ENCODE data around the gene EIF4G3.
"Not testable (repeated sequence)": the region's sequence is repeated elsewhere in the genome, so short reads cannot be mapped to it uniquely, and the experiment has no call there.

Gene EIF4G3

DNA sequence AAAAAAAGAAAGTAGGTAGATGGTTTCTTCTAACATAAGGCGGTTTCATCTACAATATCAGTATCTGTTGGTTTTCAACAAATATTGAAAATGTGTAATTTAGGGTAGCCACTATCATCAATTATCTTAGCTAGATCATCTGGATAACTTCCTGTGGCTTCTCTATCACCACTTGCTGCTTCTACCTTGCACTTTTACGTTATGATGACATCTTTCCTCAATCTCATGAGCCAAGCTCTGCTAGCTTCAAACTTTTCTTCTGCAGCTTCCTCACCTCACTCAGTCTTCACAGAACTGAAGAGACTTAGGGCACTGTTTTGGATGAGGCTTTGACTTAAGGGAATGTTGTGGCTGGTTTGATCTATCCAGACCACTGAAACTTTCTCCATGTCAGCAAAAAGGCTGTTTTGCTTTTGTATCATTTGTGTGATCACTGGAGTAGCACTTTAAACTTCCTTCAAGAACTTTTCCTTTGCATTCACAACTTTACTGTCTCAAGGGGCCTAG lies 244.7 kb downstream of the EIF4G3 start:
- no peak for DNase-seq

DNA sequence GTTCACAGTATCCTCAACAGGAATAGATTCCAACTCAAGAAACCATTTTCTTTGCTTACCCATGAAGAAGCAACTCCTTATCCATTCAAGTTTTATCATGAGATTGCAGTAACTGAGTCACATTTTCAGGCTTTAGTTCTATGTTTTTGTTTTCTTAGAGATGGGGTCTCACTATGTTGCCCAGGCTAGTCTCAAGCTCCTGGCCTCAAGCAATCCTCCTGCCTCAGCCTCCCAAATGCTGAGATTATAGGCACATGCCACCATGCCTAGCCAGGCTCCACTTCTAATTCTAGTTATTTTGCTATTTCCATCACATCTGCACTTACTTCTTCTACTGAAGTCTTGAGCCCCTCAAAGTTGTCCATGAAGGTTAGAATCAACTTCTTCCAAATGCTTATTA lies 246.3 kb downstream of the EIF4G3 start:
- no peak for DNase-seq

GRCh38 chr1:20928146-20928545 lies 248.6 kb downstream of the EIF4G3 start:
- DNase-seq, result no peak

DNA sequence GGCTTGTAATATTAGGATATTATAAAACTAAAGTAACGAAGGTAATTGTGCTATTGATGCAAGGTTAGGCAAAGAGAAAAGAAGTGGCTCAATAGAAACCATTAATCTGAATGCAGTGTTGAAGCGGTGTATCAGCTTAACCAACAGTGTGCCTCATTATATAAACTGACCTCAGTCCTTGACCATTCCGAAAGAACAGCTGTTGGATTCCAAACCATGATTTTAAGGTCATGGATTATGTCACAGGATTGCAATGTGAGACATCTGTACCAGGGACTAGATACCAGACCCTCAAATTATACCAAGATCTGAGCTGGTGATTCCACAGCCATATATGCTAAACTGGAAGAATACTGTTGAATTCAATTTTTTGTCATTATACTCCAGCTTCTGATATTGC lies 255.4 kb downstream of the EIF4G3 start:
- DNase-seq, result no peak

DNA sequence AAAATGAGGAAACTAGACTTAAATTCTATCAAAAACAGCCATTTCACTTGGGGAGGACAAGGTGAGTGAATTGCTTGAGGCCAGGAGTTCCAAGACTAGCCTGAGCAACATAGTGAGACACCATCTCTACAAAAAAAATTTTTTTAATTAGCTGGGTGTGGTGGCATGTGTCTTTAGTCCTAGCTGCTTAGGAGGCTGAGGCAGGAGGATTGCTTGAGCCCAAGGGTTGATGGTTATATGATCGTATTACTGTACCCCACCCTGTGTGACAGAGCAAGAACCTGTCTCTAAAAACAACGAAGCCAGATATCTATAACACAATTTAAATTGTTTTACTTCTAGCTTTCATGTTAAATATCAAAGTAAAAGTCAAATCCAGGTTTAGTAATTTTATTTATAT lies 263.5 kb downstream of the EIF4G3 start:
- no peak for DNase-seq

DNA sequence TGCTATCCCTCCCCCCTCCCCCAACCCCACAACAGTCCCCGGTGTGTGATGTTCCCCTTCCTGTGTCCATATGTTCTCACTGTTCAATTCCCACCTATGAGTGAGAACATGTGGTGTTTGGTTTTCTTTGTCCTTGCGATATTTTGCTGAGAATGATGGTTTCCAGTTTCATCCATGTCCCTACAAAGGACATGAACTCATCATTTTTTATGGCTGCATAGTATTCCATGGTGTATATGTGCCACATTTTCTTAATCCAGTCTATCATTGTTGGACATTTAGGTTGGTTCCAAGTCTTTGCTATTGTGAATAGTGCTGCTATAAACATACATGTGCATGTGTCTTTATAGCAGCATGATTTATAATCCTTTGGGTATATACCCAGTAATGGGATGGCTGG lies 269.2 kb downstream of the EIF4G3 start:
- DNase-seq, result not testable (repeated sequence)

- DNase-seq, result no peak
Observed at GRCh38 chr1:20903437-20903836, 273.3 kb downstream of the EIF4G3 start.

DNA sequence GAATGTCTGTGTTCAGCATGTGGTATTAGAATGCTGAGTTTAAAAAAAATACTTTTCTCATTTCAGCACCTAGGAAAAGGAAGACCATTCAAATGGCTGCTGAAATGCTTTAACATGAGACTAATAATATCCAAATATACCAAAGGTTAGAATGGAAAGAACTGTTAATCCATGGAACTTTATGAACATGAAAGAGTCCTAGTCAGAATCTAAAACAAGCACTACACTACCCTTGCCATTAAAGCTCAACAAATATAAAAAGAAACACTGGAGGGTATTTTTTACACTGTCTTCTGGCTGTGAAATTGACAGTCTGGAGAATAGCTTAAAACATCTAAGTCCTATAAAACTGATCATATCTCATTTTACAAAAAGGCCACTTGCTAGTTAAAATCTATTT lies 276.6 kb downstream of the EIF4G3 start:
- DNase-seq, result no peak

GRCh38 chr1:20899154-20899972 lies 277.3 kb downstream of the EIF4G3 start:
- DNase-seq, result no peak

DNA sequence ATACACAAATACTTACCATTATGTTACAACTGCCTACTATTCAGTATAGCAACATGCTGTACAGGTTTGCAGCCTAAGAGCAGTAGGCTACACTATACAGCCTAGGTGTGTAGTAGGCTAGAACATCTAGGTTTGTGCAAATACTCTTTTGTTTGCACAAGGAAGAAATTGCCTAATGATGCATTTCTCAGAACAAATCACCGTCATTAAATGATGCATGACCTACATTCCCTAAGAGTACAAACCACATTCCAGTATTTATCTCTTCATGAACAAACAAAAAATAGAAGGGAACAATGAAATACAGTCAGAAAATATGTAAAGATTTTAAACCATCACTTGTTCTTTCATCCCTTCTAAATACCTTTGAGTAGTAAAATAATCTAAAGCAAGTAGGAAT lies 279.9 kb downstream of the EIF4G3 start:
- no peak for DNase-seq

DNA sequence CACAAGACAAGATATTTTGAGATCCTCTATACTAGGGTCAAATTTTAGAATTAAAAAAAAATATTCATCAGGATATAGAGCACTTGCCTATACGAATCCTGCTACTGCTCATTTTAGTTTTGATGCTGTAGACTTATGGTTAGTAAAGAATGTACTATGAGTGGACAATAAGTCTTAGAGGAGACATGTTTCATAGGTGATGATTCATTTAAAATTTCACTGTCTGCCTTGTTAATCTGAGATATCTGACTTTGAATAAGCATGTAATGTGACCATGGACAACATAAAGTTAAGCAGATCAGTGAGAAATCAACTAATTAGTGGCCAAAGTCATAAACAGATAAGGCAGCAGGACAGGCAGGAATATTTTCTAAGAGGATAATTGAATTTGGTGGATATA lies 282.8 kb downstream of the EIF4G3 start:
- DNase-seq, result no peak

- DNase-seq, result no peak
Observed at GRCh38 chr1:20891091-20891490, 285.6 kb downstream of the EIF4G3 start.

- DNase-seq, result no peak
Observed at GRCh38 chr1:20887246-20887645, 289.5 kb downstream of the EIF4G3 start.

DNA sequence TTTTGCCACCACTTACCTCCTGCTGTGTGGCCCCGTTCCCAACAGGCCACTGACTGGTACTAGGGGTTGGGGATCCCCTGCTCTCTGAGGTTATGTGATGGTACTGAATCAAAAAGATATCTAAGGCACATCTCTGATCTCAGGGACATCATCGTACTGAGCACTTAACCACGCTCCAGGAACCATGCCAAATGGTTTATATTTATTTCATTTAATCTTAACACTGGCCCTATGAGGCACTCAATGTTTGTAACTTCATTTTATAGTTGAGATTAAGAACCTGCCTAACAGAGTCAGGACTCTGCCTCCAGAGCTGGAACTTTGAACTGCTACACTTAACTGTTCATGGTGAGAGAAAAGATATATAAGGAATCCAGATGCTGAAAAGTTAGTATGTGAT lies 291.6 kb downstream of the EIF4G3 start:
- DNase-seq, result no peak

- DNase-seq, result no peak
Observed at GRCh38 chr1:20884513-20884912, 292.2 kb downstream of the EIF4G3 start.

GRCh38 chr1:20883766-20884165 lies 292.9 kb downstream of the EIF4G3 start:
- DNase-seq, result no peak

DNA sequence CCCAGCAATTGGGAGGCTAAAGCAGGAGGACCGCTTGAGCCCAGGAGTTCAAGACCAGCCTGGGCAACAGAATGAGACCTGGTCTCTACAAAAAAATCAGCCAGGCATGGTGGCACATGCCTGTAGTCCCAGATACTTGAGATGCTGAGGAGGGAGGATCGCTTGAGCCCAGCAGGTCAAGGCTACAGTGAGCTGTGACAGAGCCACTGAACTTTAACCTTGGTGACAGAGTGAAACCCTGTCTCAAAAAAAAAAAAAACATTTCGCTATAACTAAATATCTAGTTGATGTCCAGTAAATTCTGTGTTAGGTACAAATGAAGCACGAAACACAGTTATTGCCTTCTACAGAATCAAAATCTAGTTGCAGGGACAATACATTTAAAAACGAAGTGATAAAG lies 293.9 kb downstream of the EIF4G3 start:
- DNase-seq, result no peak

- no peak for DNase-seq
Observed at GRCh38 chr1:20878799-20879198, 297.9 kb downstream of the EIF4G3 start.

GRCh38 chr1:20875198-20875973 lies 301.3 kb downstream of the EIF4G3 start:
- DNase-seq, result no peak

- DNase-seq, result no peak
Observed at GRCh38 chr1:20873311-20873710, 303.4 kb downstream of the EIF4G3 start.

DNA sequence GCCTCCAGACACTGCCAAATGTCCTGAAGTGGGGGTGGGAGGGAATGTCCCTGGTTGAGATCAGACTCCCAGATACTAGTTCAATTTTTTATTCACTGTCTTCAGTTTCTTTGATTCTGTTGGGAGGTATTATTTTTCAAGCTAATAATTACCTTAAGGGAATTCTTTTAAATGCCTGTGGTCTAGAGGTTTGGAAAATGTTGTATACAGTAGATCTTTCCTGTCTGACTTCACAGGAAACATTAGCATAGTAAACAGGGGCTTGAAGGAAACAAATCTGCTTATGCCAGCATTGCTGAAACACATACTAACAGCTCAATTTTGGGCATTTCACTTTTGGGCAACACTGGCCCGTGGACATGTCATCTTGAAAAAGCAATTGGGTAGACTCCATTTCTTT lies 305.3 kb downstream of the EIF4G3 start:
- DNase-seq, result no peak

GRCh38 chr1:20870718-20871117 lies 306.0 kb downstream of the EIF4G3 start:
- DNase-seq, result no peak

GRCh38 chr1:20868263-20868662 lies 308.4 kb downstream of the EIF4G3 start:
- DNase-seq, result no peak

GRCh38 chr1:20867847-20868246 lies 308.9 kb downstream of the EIF4G3 start:
- DNase-seq, result no peak

All from T1000 (cell line).